Mammary epithelial cell (primary cell): Measurements from ENCODE around the gene COL4A2.

ENCODE experiments used
- CTCF ChIP-seq, 2 donors: IDR thresholded peaks in 1 of 2; conservative IDR thresholded peaks in 1 of 2; 2 replicates each; pipeline ENCODE4 v1.5.1; 2011 to 2012; ENCODE audit warnings: inconsistent platforms in 2 of 2, low read length in 2 of 2, mild to moderate bottlenecking in 2 of 2, control low read depth in 1 of 2, low read depth in 1 of 2; ENCODE audit not compliant: insufficient read depth in 1 of 2; ENCODE audit errors: extremely low read depth in 1 of 2
- EZH2 ChIP-seq: IDR thresholded peaks from 2 replicates; pipeline ENCODE4 v1.6.1; 2012; ENCODE audit warnings: low read length, inconsistent platforms, borderline replicate concordance

GRCh38 chr13:110322828-110323171 is 15.7 kb downstream of the COL4A2 start:
- TF ChIP-seq CTCF (conservative IDR thresholded peaks at IDR 0.05 in 1 of 2, IDR thresholded peaks at IDR 0.05 in 1 of 2; ENCODE audit: extremely low read depth in 1 of 2, insufficient read depth in 1 of 2, low read depth in 1 of 2, low read length in 2 of 2) (no peak), EZH2 (no peak)
